H1 (cell line): Measurements from ENCODE around the gene BRIX1. TPM values are rescaled to one million over a fixed set of nuclear protein-coding genes. Genes with fewer than 3 reads are reported as not detected.

Experiments used
- CTBP2 ChIP-seq: IDR thresholded peaks from 2 replicates; pipeline ENCODE4 v1.7.0; 2011; ENCODE audit warnings: borderline replicate concordance, mild to moderate bottlenecking, moderate library complexity, mixed read lengths, low read length; ENCODE audit not compliant: insufficient read depth, insufficient read length
- EGR1 ChIP-seq: IDR thresholded peaks from 2 replicates; pipeline ENCODE4 v1.6.1; 2011; ENCODE audit warnings: low read depth, low read length, borderline replicate concordance
- GTF2F1 ChIP-seq: IDR thresholded peaks from 2 replicates; pipeline ENCODE4 v1.6.1; 2012; ENCODE audit warnings: low read depth, low read length, improper control_type of control experiment, borderline replicate concordance
- KDM4A ChIP-seq: IDR thresholded peaks from one replicate; pipeline ENCODE4 v1.7.1; 2012; ENCODE audit warnings: low read depth, mild to moderate bottlenecking, moderate library complexity, low read length, inconsistent platforms; ENCODE audit not compliant: severe bottlenecking
- PHF8 ChIP-seq: fragments of 200-600 bp; sonication (generic); conservative IDR thresholded peaks from 2 replicates; pipeline ENCODE4 v1.7.1; 2012; ENCODE audit warnings: low read depth, mild to moderate bottlenecking, inconsistent platforms, low read length, moderate library complexity
- POLR2A ChIP-seq, 2 experiments: IDR thresholded peaks; 1 replicate in 1 of 2; 2 replicates in 1 of 2; pipeline ENCODE4 v1.6.1; 2011; ENCODE audit warnings: low read depth in 2 of 2, low read length in 2 of 2, mild to moderate bottlenecking in 2 of 2; ENCODE audit errors: control extremely low read depth in 1 of 2
- POLR2AphosphoS5 ChIP-seq: IDR thresholded peaks from 2 replicates; pipeline ENCODE4 v1.6.1; 2011; ENCODE audit warnings: low read depth, low read length
- SIN3A ChIP-seq, 2 experiments: IDR thresholded peaks in 1 of 2; conservative IDR thresholded peaks in 1 of 2; 2 replicates each; pipeline ENCODE4 v1.6.1; 2011 to 2012; ENCODE audit warnings: low read length in 2 of 2, improper control_type of control experiment in 1 of 2, low read depth in 1 of 2, mild to moderate bottlenecking in 1 of 2
- SP1 ChIP-seq: IDR thresholded peaks from 2 replicates; pipeline ENCODE4 v1.6.1; 2011; ENCODE audit warnings: low read depth, low read length
- TAF1 ChIP-seq: IDR thresholded peaks from 2 replicates; pipeline ENCODE4 v1.6.1; 2011; ENCODE audit warnings: mild to moderate bottlenecking, low read depth, low read length
- USF2 ChIP-seq: IDR thresholded peaks from 2 replicates; pipeline ENCODE4 v1.6.1; 2011; ENCODE audit warnings: low read length, improper control_type of control experiment
- polyA plus RNA-seq, 7 experiments: library from polyadenylated mRNA; depleted of rRNA in 3 of 7; stranded (reverse) in 5 of 7; unstranded in 2 of 7; fragments of >200 nt in 5 of 7; fragments of 200-250 nt in 2 of 7; gene quantifications; 1 replicate in 5 of 7; 2 replicates in 1 of 7; 4 replicates in 1 of 7; pipeline versions ENCODE4 v1.2.1 to v1.2.3, GENCODE V29; 2011 to 2013; ENCODE audit warnings: missing spikeins in 2 of 7, mixed read lengths in 2 of 7
- total RNA-seq: library from RNA; stranded (reverse); fragmentation: NEBNext Ultra II Directional; extraction: Animal tissue kit (Norgen Biotek cat#: 25700); gene quantifications from 2 replicates; pipeline ENCODE4 v1.2.1, GENCODE V29; 2021

The BRIX1 gene
- total and polyA plus RNA-seq, 2 of the 8 experiments (the other 6 are each of a cell fraction or from before 2014, with no cell fraction given), result 26.9 to 71.7 TPM

- no peak for TF ChIP-seq CTBP2
- TF ChIP-seq POLR2AphosphoS5, result peak; percentile 47; the same call in 1 of the 2 replicates
- no peak for TF ChIP-seq SP1
- TF ChIP-seq PHF8, result peak; percentile 57
- TF ChIP-seq SIN3A (conservative IDR thresholded peaks at IDR 0.05 in 1 of 2, IDR thresholded peaks at IDR 0.05 in 1 of 2; ENCODE audit: low read depth in 1 of 2, low read length in 2 of 2), result peak; percentile 44 to 55; a peak in 2 of 4 replicates
- no peak for TF ChIP-seq GTF2F1
- TF ChIP-seq POLR2A (IDR thresholded peaks at IDR 0.05; ENCODE audit: control extremely low read depth in 1 of 2, low read depth in 2 of 2, low read length in 2 of 2), result peak in 1 of 2 experiments; percentile 71; a peak in 2 of 3 replicates
- TF ChIP-seq EGR1, result no peak
- TF ChIP-seq USF2, result no peak
- peak; percentile 81 for TF ChIP-seq KDM4A
- TF ChIP-seq TAF1, result peak; percentile 78
Observed at GRCh38 chr5:34929720-34930461, 14.4 kb downstream of the BRIX1 start (continued).
